Hepatocyte (in vitro differentiated cells): ENCODE measurements around the gene PDF. TPM values are rescaled to one million over a fixed set of nuclear protein-coding genes. Genes with fewer than 3 reads are reported as not detected.
A peak's percentile ranks its signal among the peaks of the same experiment; 100 is the strongest.

Source experiments
- DNase-seq: peaks from one replicate; pipeline ENCODE4 v3.0.0-alpha.2; 2016; ENCODE audit warnings: low spot score
- H2AFZ ChIP-seq: fragments of 200-600 bp; sonication (generic); 2 replicates; pipeline ENCODE4 v1.6.0; 2016; ENCODE audit warnings: antibody characterized with exemption, mild to moderate bottlenecking
- H3K27ac ChIP-seq: fragments of 200-600 bp; sonication (generic); 2 replicates; pipeline ENCODE4 v1.5.1; 2016; ENCODE audit warnings: mild to moderate bottlenecking
- H3K27me3 ChIP-seq: fragments of 200-600 bp; sonication (generic); 2 replicates; pipeline ENCODE4 v1.6.1; 2016
- H3K36me3 ChIP-seq: fragments of 200-600 bp; sonication (generic); replicated peaks from 2 replicates; pipeline ENCODE4 v1.5.1; 2016; ENCODE audit warnings: low read depth; ENCODE audit not compliant: insufficient read depth
- H3K4me1 ChIP-seq: fragments of 200-600 bp; sonication (generic); 2 replicates; pipeline ENCODE4 v1.5.1; 2016; ENCODE audit warnings: mild to moderate bottlenecking, moderate library complexity; ENCODE audit not compliant: insufficient read depth
- H3K4me2 ChIP-seq: fragments of 200-600 bp; sonication (generic); 2 replicates; pipeline ENCODE4 v1.6.0; 2016
- H3K4me3 ChIP-seq: fragments of 200-600 bp; sonication (generic); 2 replicates; pipeline ENCODE4 v1.5.1; 2016; ENCODE audit warnings: mild to moderate bottlenecking
- H3K79me2 ChIP-seq: fragments of 200-600 bp; sonication (generic); 2 replicates; pipeline ENCODE4 v1.6.0; 2017; ENCODE audit warnings: mild to moderate bottlenecking
- H3K9me2 ChIP-seq: fragments of 200-600 bp; sonication (generic); replicated peaks from 2 replicates; pipeline ENCODE4 v1.6.0; 2017; ENCODE audit warnings: mild to moderate bottlenecking; ENCODE audit not compliant: insufficient read depth
- H3K9me3 ChIP-seq: fragments of 200-600 bp; sonication (generic); 2 replicates; pipeline ENCODE4 v1.5.1; 2016; ENCODE audit warnings: low read depth, mild to moderate bottlenecking
- H4K20me1 ChIP-seq: fragments of 200-600 bp; sonication (generic); 2 replicates; pipeline ENCODE4 v1.6.0; 2016; ENCODE audit warnings: mild to moderate bottlenecking; ENCODE audit not compliant: insufficient read depth, poor library complexity, severe bottlenecking
- EZH2 ChIP-seq: fragments of 200-600 bp; sonication (generic); IDR thresholded peaks from 2 replicates; pipeline ENCODE4 v1.6.1; 2016; ENCODE audit warnings: antibody characterized with exemption, mild to moderate bottlenecking, borderline replicate concordance
- EZH2phosphoT487 ChIP-seq: fragments of 200-600 bp; sonication (generic); IDR thresholded peaks from one replicate; pipeline ENCODE4 v1.6.1; 2018; ENCODE audit warnings: antibody characterized with exemption, mild to moderate bottlenecking, low read depth, moderate library complexity; ENCODE audit not compliant: unreplicated experiment, severe bottlenecking
- WGBS: methylation state at CpG from one replicate; pipeline ENCODE4 v1.1.6; 2016; ENCODE audit warnings: low lambda C conversion rate; ENCODE audit errors: missing lambda C conversion rate; 5-methylcytosine and 5-hydroxymethylcytosine counted together
- polyA plus RNA-seq: library from polyadenylated mRNA; unstranded; fragments of >200 nt; fragmentation: Nextera tagmentation; extraction: Ambion mirVana; gene quantifications from 2 replicates; pipeline ENCODE4 v1.2.1, GENCODE V29; 2016
- total RNA-seq: library from RNA; depleted of rRNA; stranded (reverse); fragments of >200 nt; gene quantifications from 2 replicates; pipeline ENCODE4 v1.2.3, GENCODE V29; 2014
- TF ChIP-seq, protein P1 (sequence below): fragments of 200-600 bp; sonication (generic); IDR thresholded peaks from 2 replicates; pipeline ENCODE4 v1.5.1; 2016; ENCODE audit warnings: antibody characterized with exemption, mild to moderate bottlenecking; ENCODE audit not compliant: poor library complexity

PDF gene
- total and polyA plus RNA-seq, 2 experiments from 2014 or later: 14.3 to 25.4 TPM

DNA sequence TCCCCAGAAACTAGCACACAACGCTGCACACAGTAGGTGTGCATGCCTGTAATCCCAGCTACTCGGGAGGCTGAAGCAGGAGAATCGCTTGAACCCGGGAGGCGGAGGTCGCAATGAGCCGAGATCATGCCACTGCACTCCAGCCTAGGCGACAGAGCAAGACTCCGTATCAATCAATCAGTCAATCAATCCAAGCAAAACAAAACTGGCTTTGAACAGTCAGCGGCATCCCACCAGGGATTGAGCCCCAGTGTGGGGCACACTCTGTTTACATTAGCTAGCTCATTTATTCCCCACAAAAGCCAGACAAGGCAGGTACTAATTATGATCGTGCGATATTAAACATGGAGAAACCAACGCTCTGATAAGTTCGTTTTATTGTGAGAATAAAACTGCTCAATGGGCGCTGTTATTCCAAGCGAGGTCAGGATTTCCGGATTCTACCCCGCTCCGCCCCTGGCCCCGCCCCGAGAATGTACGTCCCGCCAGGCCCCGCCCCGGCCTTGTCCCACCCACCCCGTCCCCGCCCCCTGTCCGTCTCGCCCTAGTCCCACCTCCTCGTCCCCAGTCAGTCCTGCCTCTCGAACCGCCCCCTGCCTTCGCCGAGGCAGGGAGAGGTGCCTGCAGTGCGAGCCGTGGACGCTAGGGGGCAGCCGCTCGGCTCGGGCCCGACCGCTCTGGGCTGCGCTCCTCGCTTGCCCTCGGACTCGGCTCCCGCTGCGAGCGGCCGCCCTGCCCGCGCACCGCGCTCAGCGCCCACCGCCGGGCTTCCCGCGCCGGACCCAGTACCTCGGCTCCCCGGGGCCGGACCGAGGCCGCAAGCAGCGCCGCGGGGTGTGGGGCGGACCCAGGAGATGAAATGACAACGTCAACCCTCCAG is 19.5 kb downstream of the PDF start, which contains the start of gene VPS4A:
VPS4A (plus strand) TSS at position 698 of the 880 bp plus-strand sequence; CDS start at position 860, 162 bp downstream.
- H3K4me2 ChIP-seq: peak within 1 kb of the TSS; percentile 83
- DNase-seq: peak; percentile 99
- peaks cover 14% of the 10 kb centered on the region for H4K20me1 ChIP-seq
- no peaks in the 10 kb centered on the region for H3K36me3 ChIP-seq
- peak within 1 kb of the TSS; percentile 91 for H3K4me3 ChIP-seq
- peak within 1 kb of the TSS; percentile 80 for H2AFZ ChIP-seq
- H3K27me3 ChIP-seq: no peaks in the 10 kb centered on the region
- 16% methylated on average over 46 of the region's 70 CpGs for WGBS
- TF ChIP-seq, protein P1, sequence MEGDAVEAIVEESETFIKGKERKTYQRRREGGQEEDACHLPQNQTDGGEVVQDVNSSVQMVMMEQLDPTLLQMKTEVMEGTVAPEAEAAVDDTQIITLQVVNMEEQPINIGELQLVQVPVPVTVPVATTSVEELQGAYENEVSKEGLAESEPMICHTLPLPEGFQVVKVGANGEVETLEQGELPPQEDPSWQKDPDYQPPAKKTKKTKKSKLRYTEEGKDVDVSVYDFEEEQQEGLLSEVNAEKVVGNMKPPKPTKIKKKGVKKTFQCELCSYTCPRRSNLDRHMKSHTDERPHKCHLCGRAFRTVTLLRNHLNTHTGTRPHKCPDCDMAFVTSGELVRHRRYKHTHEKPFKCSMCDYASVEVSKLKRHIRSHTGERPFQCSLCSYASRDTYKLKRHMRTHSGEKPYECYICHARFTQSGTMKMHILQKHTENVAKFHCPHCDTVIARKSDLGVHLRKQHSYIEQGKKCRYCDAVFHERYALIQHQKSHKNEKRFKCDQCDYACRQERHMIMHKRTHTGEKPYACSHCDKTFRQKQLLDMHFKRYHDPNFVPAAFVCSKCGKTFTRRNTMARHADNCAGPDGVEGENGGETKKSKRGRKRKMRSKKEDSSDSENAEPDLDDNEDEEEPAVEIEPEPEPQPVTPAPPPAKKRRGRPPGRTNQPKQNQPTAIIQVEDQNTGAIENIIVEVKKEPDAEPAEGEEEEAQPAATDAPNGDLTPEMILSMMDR: peak; percentile 95
- no peak for TF ChIP-seq EZH2
- no peaks in the 10 kb centered on the region for H3K9me3 ChIP-seq
- peaks cover 8% of the 10 kb centered on the region for H3K4me1 ChIP-seq
- peaks cover 42% of the 10 kb centered on the region for H3K79me2 ChIP-seq
- H3K27ac ChIP-seq: peak within 1 kb of the TSS; percentile 87
- H3K9me2 ChIP-seq: no peaks in the 10 kb centered on the region

DNA sequence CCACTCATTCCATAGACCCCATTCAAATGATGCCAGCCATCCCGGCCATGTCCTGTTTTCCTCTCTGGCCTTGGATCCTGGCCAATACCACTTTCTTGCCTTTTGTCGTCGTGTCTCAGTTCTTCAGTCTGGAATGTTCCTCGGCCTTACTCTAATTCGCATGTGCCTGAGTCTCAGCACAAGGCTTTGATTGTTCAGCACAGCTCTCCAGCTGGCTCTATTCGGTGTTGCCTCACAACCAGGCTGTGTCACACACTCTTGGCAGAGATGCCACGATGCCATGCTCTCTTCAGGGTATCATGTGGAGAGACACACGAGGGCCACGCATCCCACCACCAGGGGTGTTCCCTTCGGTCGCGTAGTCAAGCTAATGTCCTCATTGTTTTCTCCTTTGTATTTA is 21.1 kb downstream of the PDF start:
- Histone ChIP-seq H3K27ac (no peak overlapping the region), H3K4me3 (no peak overlapping the region), H3K79me2 (peaks cover 28% of the 10 kb centered on the region), H3K36me3 (no peaks in the 10 kb centered on the region), H2AFZ (no peak overlapping the region), H3K4me1 (peaks cover 8% of the 10 kb centered on the region), H3K27me3 (no peaks in the 10 kb centered on the region), H4K20me1 (peaks cover 14% of the 10 kb centered on the region), H3K4me2 (no peak overlapping the region), H3K9me2 (no peaks in the 10 kb centered on the region), H3K9me3 (no peaks in the 10 kb centered on the region)
- TF ChIP-seq EZH2phosphoT487 (no peak), EZH2 (no peak)
- TF ChIP-seq, protein P1: no peak
- DNase-seq: no peak
- WGBS: 97% methylated on average over 12 of the region's 12 CpGs

GRCh38 chr16:69307856-69308255 is 22.5 kb downstream of the PDF start:
- Histone ChIP-seq H3K36me3 (no peaks in the 10 kb centered on the region), H3K9me2 (no peaks in the 10 kb centered on the region), H3K27me3 (no peaks in the 10 kb centered on the region), H3K4me1 (peaks cover 7% of the 10 kb centered on the region), H3K9me3 (no peaks in the 10 kb centered on the region), H3K79me2 (peaks cover 13% of the 10 kb centered on the region), H3K4me3 (no peak overlapping the region), H3K4me2 (no peak overlapping the region), H3K27ac (no peak overlapping the region), H4K20me1 (peaks cover 9% of the 10 kb centered on the region), H2AFZ (no peak overlapping the region)
- WGBS: 97% methylated on average over 2 of the region's 2 CpGs
- DNase-seq: no peak
- TF ChIP-seq, protein P1: no peak
- TF ChIP-seq EZH2phosphoT487: no peak
